ENCODE measurements around the gene AFDN. TPM values are rescaled to one million over a fixed set of nuclear protein-coding genes. Genes with fewer than 3 reads are reported as not detected.

The AFDN gene
- total and polyA plus RNA-seq, 2 experiments from 2014 or later = 66.9 to 200 TPM

- H3K4me1 ChIP-seq (ENCODE audit: insufficient read depth) = no peaks in the 10 kb centered on the region
- H3K9me3 Mint-ChIP-seq = no peaks in the 10 kb centered on the region; the same call in 2 of the 3 replicates
- no peaks in the 10 kb centered on the region for H4K20me1 ChIP-seq (replicated peaks; ENCODE audit: insufficient read depth)
- H2AFZ ChIP-seq = no peak overlapping the region
- no peaks in the 10 kb centered on the region for H3F3A ChIP-seq (replicated peaks; ENCODE audit: low read depth)
- H3K9me2 ChIP-seq (ENCODE audit: insufficient read depth) = 0 out of 2 replicates have a peak, but pooled peaks cover 3% of the 10 kb centered on the region
- no peak overlapping the region for H3K4me3 ChIP-seq
- no peaks in the 10 kb centered on the region; the same call in 2 of the 3 replicates for H3K4me1 Mint-ChIP-seq
- DNase-seq (ENCODE audit: low spot score) (no peak), ATAC-seq (no peak)
- peaks cover 2% of the 10 kb centered on the region; the same call in 1 of the 3 replicates for H3K36me3 Mint-ChIP-seq (ENCODE audit: low read depth)
- H3K27me3 Mint-ChIP-seq (ENCODE audit: insufficient read depth, low read depth, poor library complexity) = peaks cover 4% of the 10 kb centered on the region
- H3K36me3 ChIP-seq (ENCODE audit: insufficient read depth) = no peaks in the 10 kb centered on the region
- no peak overlapping the region for H3K27ac Mint-ChIP-seq
- no peak overlapping the region for H3K27ac ChIP-seq (ENCODE audit: low read depth)
- H3K27me3 ChIP-seq (ENCODE audit: insufficient read depth) = no peaks in the 10 kb centered on the region
- no peaks in the 10 kb centered on the region for H3K79me2 ChIP-seq (replicated peaks; ENCODE audit: insufficient read depth)
- H3K4me3 Mint-ChIP-seq = no peak overlapping the region
- no peak overlapping the region for H3K4me2 ChIP-seq
- TF ChIP-seq CREB1 (CRISPR knock-in tag; IDR thresholded peaks at IDR 0.05; ENCODE audit: low read depth) = no peak
- TF ChIP-seq CTCF (conservative IDR thresholded peaks at IDR 0.05; ENCODE audit: low read depth in 2 of 2) = no peak
- TF ChIP-seq NANOG (IDR thresholded peaks at IDR 0.05; ENCODE audit: borderline replicate concordance) = no peak
- TF ChIP-seq ETS1 (IDR thresholded peaks at IDR 0.05) = no peak
- no peak for TF ChIP-seq REST (IDR thresholded peaks at IDR 0.05; ENCODE audit: unreplicated experiment)
- no peak for TF ChIP-seq EZH2phosphoT487 (IDR thresholded peaks at IDR 0.05; ENCODE audit: unreplicated experiment)
- no peak for TF ChIP-seq JUNB (IDR thresholded peaks at IDR 0.05; ENCODE audit: unreplicated experiment)
- no peak for TF ChIP-seq STAT1 (IDR thresholded peaks at IDR 0.05; ENCODE audit: unreplicated experiment)
- no peak for TF ChIP-seq ZNF331 (CRISPR knock-in tag; IDR thresholded peaks at IDR 0.05; ENCODE audit: low read depth)
- TF ChIP-seq ZNF462 (CRISPR knock-in tag; IDR thresholded peaks at IDR 0.05) = no peak
- TF ChIP-seq POLR2AphosphoS5 (IDR thresholded peaks at IDR 0.05; ENCODE audit: low read depth) = no peak
- no peak for TF ChIP-seq EZH2 (IDR thresholded peaks at IDR 0.05; ENCODE audit: low read depth, unreplicated experiment)
- no peak for TF ChIP-seq ZNF114 (CRISPR knock-in tag; IDR thresholded peaks at IDR 0.05)
Measured at GRCh38 chr6:167990016-167990945, 163.6 kb downstream of the AFDN start.
